Kasumi-1 (cell line): Measurements from ENCODE around the gene RALGAPA1.
A peak's percentile ranks its signal among the peaks of the same experiment; 100 is the strongest.

ENCODE experiments used
- DNase-seq, 2 experiments: peaks; one replicate each; lab custom pipeline; 2025; lab: John Stamatoyannopoulos, UW

Gene RALGAPA1

DNA sequence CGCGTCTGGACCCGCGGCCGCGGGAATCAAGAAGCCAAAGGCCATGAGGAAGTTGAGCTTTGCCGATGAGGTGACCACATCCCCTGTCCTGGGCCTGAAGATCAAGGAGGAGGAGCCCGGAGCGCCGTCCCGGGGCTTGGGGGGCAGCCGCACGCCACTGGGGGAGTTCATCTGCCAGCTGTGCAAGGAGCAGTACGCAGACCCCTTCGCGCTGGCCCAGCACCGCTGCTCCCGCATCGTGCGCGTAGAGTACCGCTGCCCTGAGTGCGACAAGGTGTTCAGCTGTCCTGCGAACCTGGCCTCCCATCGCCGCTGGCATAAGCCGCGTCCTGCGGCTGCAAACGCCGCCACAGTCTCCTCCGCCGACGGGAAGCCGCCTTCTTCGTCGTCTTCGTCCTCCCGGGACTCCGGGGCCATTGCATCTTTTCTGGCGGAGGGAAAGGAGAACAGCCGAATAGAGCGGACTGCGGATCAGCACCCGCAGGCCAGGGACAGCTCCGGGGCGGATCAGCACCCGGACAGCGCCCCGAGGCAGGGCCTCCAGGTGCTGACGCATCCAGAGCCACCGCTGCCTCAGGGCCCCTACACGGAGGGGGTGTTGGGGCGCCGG is 274.1 kb downstream of the RALGAPA1 start:
- DNase-seq = peak; percentile 53 to 59

DNA sequence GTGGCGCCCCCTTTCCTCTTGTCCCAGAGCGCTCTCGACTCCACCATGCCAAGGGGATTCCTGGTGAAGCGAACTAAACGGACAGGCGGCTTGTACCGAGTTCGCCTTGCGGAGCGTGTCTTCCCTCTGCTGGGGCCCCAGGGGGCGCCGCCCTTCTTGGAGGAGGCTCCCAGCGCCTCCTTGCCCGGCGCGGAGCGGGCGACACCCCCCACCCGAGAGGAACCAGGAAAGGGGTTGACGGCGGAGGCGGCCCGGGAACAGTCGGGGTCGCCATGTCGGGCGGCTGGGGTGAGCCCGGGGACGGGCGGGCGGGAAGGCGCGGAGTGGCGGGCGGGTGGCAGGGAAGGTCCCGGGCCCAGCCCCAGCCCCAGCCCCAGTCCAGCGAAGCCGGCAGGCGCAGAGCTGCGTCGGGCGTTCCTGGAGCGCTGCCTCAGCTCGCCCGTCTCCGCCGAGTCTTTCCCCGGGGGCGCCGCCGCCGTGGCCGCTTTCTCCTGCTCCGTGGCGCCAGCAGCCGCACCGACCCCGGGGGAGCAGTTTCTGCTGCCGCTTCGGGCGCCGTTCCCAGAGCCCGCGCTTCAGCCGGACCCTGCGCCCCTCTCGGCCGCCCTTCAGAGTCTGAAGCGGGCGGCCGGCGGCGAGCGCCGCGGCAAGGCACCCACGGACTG is 274.8 kb downstream of the RALGAPA1 start:
- DNase-seq = peak; percentile 39 to 67

DNA sequence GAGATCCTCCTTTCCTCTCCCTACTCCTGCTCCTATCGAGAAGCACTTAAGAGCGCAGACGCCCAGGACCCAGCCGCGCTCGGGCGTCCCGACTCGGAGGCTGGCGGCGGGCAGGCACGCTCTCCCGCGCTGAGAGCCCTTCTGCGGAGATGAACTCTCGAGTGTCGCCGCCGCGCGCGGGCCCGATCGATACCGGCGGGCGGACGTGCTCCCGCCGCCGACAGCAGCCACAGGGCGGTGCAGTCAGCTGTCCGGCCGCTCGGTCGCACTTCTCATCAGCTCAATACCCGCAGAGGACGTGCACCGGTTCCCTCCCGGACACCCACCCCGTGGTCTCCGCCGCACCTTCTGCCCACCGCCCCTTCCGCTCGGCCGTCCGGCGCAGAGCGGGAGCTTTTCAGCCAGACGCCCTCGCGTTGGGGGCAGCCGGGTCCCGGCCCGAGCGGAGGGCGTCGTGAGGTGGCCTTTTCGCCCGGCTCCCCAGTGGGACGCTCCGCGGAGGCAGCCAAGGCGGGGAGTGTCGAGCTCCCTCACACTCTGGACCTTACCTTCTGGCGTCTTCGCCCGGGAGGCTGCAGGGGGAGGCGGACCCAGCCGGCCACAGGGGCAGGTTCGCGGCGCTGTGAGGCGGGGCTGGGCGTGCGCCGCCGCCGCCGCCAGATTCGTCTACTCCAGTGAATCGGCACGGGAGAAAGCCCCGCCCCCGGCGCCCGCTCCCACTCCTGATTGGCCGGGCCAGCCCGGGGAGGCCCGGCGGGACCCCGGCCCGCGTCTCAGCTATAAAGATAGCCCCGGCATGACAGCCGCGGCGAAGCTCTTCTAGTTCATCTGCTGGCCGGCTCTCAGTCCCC is 275.5 kb downstream of the RALGAPA1 start, which contains the start of gene INSM2:
TSS of gene INSM2 (plus strand) at position 808 of the 851 bp plus-strand sequence. CDS start 89 bp downstream, outside the sequence.
- peak; percentile 45 to 67 for DNase-seq

DNA sequence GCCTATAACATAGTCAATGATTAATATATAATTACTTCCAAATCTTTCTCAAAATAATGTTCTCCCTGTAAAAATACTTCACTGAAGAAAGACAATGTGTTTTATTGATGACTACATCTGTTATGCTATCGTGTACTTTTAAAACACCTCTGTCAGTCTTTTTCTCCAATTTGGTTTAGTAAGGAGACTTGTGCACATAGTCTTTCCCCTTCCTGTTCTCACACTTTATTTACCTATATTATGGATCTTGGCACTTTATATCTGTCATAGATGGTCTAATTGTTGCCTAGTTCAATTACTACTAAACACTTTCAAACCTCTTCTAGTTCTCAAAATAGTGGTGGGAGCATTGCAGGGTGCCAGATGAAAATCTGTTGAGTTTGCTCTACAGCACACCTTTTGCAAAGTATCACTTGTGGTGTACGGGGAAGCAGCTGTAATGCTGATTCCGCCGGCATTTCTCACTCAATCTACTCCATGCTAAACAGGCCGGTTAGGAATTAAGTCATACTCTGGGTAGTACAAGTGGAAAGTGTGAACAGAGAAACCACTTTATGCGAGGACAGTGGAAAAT is 276.2 kb downstream of the RALGAPA1 start:
- no peak for DNase-seq

DNA sequence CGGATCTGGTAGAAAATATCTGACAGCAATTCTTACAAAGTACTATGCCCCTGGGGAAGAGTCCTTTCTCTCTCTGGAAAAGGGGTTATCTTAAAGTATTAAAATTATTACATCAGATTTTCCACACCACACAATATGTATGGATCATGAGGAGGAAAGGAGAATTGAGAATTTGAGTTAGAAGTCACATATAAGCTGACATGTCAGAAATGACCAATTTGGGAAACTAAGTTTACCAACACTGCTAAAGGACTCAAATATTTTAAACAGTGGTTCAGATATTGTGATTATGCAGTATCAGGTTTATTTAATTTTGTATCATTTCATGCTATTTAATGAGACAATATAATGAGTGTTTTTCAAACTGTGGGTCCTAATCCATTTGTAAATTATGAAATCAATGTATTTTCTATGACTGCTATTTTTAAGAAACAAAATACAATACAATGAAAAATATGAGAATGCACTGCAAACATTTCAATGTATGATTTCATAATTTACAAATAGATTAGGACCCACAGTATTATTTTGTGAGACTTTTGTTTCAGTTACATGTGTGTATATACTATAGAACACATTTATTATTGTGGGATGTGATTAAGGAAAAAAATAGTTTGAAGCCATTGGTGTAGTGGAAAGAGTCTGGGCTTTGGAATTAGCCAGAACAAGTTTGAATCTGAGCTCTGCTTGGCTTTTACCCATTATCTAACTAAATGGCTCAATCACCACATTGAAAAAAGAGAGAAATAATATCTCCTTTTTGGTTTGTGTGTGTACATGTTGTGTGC is 276.9 kb downstream of the RALGAPA1 start:
- no peak for DNase-seq

DNA sequence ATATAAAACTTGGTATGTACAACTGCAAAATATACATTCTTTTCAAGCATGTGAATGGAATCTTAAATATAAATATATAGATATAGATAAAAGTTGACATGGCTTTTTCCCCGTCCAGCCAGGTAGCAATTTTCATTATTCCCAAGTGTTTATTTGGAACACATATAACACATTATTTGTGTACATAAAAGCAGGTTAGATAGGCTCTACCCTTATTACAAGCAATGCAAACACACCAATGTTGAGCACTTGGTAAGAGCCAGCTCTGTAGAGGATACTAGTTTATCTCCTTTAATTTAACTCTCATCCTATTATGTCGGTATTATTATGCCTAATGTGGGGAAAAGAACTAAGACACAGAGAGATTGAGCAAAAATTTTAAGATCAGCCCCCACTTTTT is 282.1 kb downstream of the RALGAPA1 start:
- DNase-seq = no peak

DNA sequence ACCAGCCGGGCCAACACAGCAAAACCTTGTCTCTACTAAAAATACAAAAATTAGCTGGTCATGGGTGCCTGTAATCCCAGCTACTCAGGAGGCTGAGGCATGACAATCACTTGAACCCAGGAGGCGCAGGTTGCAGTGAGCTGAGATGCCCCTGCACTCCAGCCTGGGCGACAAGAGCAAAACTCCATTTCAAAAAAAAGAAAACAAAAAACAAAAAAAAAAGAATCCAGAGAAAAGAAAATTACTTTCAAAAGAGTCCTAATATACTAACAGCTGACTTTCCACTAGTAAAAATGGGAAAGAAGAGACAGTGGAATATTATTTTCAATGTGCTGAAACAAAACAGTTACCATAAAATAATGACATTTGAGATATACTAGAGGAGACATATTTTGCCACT is 283.4 kb downstream of the RALGAPA1 start:
- peak in 1 of 2 experiments; percentile 3 for DNase-seq

- no peak for DNase-seq
These were observed 289.1 kb downstream of the RALGAPA1 start for GRCh38 chr14:35519986-35520385.

- DNase-seq = no peak
These were observed 293.2 kb downstream of the RALGAPA1 start for GRCh38 chr14:35515916-35516315.

- DNase-seq = no peak
These were observed 296.3 kb downstream of the RALGAPA1 start for GRCh38 chr14:35512765-35513164.

DNA sequence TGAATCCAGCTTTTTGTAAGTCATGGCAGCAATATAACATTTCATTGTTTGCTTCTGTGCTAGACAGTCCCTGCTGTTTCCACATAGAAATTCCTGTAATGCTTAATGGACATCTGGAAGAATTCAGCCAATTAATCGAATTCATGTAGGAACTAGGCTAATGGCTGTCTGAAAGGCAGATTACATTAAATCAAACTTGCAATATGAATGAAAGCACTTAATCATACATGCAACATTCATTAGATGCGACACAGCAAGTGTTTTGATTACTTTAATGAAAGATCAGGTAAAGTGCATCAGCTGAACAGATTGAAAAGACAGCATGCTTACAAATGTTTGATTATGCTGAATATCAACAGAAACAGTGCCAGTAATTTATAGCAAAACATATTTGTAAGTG is 299.2 kb downstream of the RALGAPA1 start:
- no peak for DNase-seq

DNA sequence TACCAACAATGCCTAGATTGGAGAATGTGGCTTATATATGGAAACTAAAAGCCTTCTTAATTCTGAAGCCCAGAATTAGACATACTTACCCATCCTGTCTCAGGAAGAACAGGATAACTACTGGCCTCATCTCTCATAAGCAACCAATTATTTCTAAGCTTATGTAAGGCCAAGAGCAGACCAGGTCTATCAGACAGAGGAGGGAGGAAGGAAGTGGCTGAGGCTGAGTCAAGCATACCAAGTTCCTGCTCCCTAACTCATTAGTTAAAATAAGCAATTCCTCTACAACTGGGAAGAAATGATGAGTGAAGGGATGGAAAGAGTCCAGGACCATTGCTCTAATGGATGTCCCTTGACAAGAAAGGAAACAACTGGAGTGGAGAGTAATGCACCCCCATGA is 302.2 kb downstream of the RALGAPA1 start:
- peak; percentile 79 to 80 for DNase-seq

DNA sequence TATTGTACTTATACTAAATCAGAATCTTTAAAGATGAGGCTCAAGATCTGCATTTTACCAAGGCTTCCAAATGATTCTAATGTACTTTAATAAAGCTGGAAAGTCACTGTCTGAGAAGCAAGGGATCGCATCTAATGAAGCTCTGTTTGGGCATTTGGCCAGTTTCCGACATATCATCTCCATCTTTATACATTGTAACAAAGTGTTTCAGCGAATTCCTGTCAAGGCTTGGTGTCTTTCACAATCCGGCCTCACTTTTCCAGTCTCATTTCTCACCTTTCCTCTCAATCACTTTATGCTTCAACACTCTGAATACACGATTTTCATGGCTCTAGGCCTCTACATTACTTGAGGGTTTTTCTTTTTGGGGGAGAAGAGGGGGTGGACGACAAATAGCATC is 302.6 kb downstream of the RALGAPA1 start:
- DNase-seq = no peak

DNA sequence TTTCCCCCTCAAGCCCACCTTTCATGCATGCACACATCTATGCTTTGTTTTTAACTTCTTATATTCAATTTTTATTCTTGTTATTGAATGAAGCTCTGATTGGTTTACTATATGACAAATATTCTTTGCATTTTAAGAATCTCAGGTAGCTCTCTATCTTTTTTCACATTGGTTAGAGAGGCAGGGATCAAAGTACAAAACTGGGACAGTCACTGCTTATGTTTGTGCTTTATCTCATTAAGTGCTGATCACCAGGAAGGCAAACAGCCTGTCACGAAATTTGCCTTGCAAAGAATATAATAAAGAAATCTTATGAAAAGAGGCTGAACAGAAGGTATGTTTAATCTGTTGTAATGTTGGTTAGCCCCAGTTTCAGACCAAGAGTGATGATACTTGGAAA is 304.8 kb downstream of the RALGAPA1 start:
- no peak for DNase-seq

GRCh38 chr14:35503646-35504045 is 305.4 kb downstream of the RALGAPA1 start:
- no peak for DNase-seq

- no peak for DNase-seq
These were observed 309.9 kb downstream of the RALGAPA1 start for GRCh38 chr14:35499180-35499579.

DNA sequence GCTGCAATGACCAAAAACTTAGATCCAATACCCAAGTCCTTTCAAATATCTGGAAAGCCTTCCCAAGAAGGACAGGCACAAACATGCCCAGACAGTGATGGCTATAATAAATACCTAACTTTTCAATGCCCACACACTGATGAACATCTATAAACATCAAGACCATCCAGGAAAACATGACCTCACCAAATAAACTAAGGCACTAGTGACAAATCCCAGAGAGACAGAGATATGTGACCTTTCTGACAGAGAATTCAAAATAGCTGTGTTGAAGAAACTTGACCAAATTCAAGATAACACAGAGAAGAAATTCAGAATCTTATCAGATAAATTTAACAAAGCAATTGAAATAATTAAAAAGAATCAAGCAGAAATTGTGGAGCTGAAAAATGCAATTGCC is 313.8 kb downstream of the RALGAPA1 start:
- no peak for DNase-seq

DNA sequence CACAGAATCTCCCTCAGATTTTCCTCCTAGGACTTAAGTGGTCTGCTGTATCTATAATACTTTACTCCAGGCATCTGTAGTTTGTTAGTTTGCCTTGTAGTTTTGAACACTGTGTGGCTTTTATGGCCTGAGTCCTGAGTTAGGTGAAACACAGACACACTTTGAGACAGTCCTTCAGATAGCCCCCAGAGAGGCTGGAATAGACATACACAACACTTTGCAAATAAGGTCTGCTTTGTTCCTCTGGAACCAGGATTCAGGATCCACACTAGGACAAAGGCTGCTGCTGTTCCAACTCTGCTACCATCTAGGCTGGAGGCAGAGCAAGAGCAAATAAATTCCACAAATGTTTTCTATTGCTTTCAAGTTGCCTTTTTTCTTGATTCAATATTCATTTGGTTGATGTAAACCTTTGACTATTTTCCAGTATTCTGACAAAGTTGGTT is 316.5 kb downstream of the RALGAPA1 start:
- no peak for DNase-seq
